Astrocyte (in vitro differentiated cells and primary cell): ENCODE results near the gene SHISA2. TPM values are rescaled to one million over a fixed set of nuclear protein-coding genes. Genes with fewer than 3 reads are reported as not detected.

Experiments used
- DNase-seq: peaks from one replicate; pipeline ENCODE4 v3.0.0-alpha.2; 2010; ENCODE audit warnings: low read depth
- FAIRE-seq: peaks from 2 replicates; lab custom pipeline; 2011; peaks lifted over from hg19 to GRCh38; lab: Jason Lieb, UNC
- H2AFZ ChIP-seq: 2 replicates; pipeline ENCODE4 v1.6.0; 2012; ENCODE audit warnings: low read depth, low read length, inconsistent platforms
- H3K27ac ChIP-seq: 2 replicates; pipeline ENCODE4 v1.5.1; 2011; ENCODE audit warnings: low read depth, low read length, inconsistent platforms
- H3K27me3 ChIP-seq: 2 replicates; pipeline ENCODE4 v1.6.0; 2011; ENCODE audit warnings: low read length, inconsistent platforms; ENCODE audit not compliant: insufficient read depth
- H3K36me3 ChIP-seq: 2 replicates; pipeline ENCODE4 v1.5.1; 2011; ENCODE audit warnings: low read length, inconsistent platforms; ENCODE audit not compliant: insufficient read depth
- H3K4me1 ChIP-seq: 2 replicates; pipeline ENCODE4 v1.5.1; 2011; ENCODE audit warnings: low read length, inconsistent platforms; ENCODE audit not compliant: insufficient read depth
- H3K4me2 ChIP-seq: 2 replicates; pipeline ENCODE4 v1.6.0; 2012; ENCODE audit warnings: low read length, inconsistent platforms
- H3K4me3 ChIP-seq: 2 replicates; pipeline ENCODE4 v1.5.1; 2011; ENCODE audit warnings: low read depth, mild to moderate bottlenecking, low read length, inconsistent platforms; ENCODE audit not compliant: insufficient read depth
- H3K79me2 ChIP-seq: 2 replicates; pipeline ENCODE4 v1.6.0; 2012; ENCODE audit warnings: mild to moderate bottlenecking, low read length, inconsistent platforms; ENCODE audit not compliant: insufficient read depth
- H3K9ac ChIP-seq: 2 replicates; pipeline ENCODE4 v1.6.0; 2012; ENCODE audit warnings: mild to moderate bottlenecking, low read length, inconsistent platforms
- H3K9me3 ChIP-seq: 2 replicates; pipeline ENCODE4 v1.5.1; 2012; ENCODE audit warnings: low read depth, mild to moderate bottlenecking, low read length, inconsistent platforms; ENCODE audit not compliant: insufficient read depth
- H4K20me1 ChIP-seq: 2 replicates; pipeline ENCODE4 v1.6.0; 2012; ENCODE audit warnings: low read length, inconsistent platforms; ENCODE audit not compliant: insufficient read depth
- H3K27ac Mint-ChIP-seq: one replicate; pipeline ENCODE4 v1.8.0; 2021; ENCODE audit warnings: mild to moderate bottlenecking, mixed read lengths; ENCODE audit not compliant: unreplicated experiment
- H3K27me3 Mint-ChIP-seq: one replicate; pipeline ENCODE4 v1.8.0; 2021; ENCODE audit warnings: low read depth, mixed read lengths; ENCODE audit not compliant: unreplicated experiment
- H3K36me3 Mint-ChIP-seq: one replicate; pipeline ENCODE4 v1.8.0; 2021; ENCODE audit warnings: low read depth, mixed read lengths; ENCODE audit not compliant: unreplicated experiment
- H3K4me1 Mint-ChIP-seq: one replicate; pipeline ENCODE4 v1.8.0; 2021; ENCODE audit warnings: low read depth, mixed read lengths; ENCODE audit not compliant: unreplicated experiment
- H3K4me3 Mint-ChIP-seq: one replicate; pipeline ENCODE4 v1.8.0; 2021; ENCODE audit warnings: mild to moderate bottlenecking, moderate library complexity, mixed read lengths; ENCODE audit not compliant: unreplicated experiment
- H3K9me3 Mint-ChIP-seq: one replicate; pipeline ENCODE4 v1.8.0; 2021; ENCODE audit warnings: mild to moderate bottlenecking, mixed read lengths; ENCODE audit not compliant: unreplicated experiment
- EZH2 ChIP-seq: IDR thresholded peaks from 2 replicates; pipeline ENCODE4 v1.6.1; 2012; ENCODE audit warnings: mild to moderate bottlenecking, low read length, inconsistent platforms; ENCODE audit not compliant: insufficient read depth
- total RNA-seq: library from RNA; stranded (reverse); gene quantifications from 2 replicates; pipeline ENCODE4 v1.2.1, GENCODE V29; 2021
- TF ChIP-seq, protein P1 (sequence below): IDR thresholded peaks from 2 replicates; pipeline ENCODE4 v1.5.1; 2011; ENCODE audit warnings: low read depth, mild to moderate bottlenecking, inconsistent platforms, low read length, moderate library complexity; ENCODE audit not compliant: insufficient read depth

The SHISA2 gene
- total RNA-seq, 1 donor from 2014 or later, result 6.0 TPM

DNA sequence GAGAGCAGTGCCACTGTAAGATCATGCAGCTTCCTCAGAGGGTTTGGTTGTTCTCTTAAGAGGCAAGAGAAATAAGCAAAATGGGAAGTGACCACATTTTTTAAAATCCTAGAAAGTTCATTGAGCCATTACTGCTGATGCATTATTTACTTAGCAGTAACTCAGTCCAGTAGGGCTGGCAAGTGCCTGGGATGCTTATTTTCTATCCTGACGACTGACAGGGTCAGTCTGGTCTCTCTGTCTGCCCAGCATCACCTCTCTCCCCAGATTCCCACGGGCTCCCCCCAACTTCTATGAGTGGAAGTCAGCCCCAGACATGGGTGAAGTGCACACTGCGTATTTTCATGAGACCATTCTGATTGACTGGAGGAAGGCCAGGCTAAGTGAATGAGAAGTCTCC, 10.4 kb downstream of the SHISA2 start:
- Histone ChIP-seq H3K4me3 (no peak overlapping the region), H3K9ac (no peak overlapping the region), H4K20me1 (no peaks in the 10 kb centered on the region), H3K27ac (no peak overlapping the region), H3K4me2 (no peak overlapping the region), H3K79me2 (peaks cover 4% of the 10 kb centered on the region), H3K9me3 (no peaks in the 10 kb centered on the region), H3K36me3 (peaks cover 3% of the 10 kb centered on the region), H3K27me3 (no peaks in the 10 kb centered on the region), H2AFZ (no peak overlapping the region), H3K4me1 (no peaks in the 10 kb centered on the region)
- FAIRE-seq (no peak), DNase-seq (no peak)
- Mint-ChIP-seq H3K4me3 (no peak overlapping the region), H3K27me3 (peaks cover 6% of the 10 kb centered on the region), H3K36me3 (no peaks in the 10 kb centered on the region), H3K4me1 (no peaks in the 10 kb centered on the region), H3K9me3 (no peaks in the 10 kb centered on the region), H3K27ac (no peak overlapping the region)
- TF ChIP-seq EZH2, result no peak
- TF ChIP-seq, protein P1, sequence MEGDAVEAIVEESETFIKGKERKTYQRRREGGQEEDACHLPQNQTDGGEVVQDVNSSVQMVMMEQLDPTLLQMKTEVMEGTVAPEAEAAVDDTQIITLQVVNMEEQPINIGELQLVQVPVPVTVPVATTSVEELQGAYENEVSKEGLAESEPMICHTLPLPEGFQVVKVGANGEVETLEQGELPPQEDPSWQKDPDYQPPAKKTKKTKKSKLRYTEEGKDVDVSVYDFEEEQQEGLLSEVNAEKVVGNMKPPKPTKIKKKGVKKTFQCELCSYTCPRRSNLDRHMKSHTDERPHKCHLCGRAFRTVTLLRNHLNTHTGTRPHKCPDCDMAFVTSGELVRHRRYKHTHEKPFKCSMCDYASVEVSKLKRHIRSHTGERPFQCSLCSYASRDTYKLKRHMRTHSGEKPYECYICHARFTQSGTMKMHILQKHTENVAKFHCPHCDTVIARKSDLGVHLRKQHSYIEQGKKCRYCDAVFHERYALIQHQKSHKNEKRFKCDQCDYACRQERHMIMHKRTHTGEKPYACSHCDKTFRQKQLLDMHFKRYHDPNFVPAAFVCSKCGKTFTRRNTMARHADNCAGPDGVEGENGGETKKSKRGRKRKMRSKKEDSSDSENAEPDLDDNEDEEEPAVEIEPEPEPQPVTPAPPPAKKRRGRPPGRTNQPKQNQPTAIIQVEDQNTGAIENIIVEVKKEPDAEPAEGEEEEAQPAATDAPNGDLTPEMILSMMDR, result no peak

DNA sequence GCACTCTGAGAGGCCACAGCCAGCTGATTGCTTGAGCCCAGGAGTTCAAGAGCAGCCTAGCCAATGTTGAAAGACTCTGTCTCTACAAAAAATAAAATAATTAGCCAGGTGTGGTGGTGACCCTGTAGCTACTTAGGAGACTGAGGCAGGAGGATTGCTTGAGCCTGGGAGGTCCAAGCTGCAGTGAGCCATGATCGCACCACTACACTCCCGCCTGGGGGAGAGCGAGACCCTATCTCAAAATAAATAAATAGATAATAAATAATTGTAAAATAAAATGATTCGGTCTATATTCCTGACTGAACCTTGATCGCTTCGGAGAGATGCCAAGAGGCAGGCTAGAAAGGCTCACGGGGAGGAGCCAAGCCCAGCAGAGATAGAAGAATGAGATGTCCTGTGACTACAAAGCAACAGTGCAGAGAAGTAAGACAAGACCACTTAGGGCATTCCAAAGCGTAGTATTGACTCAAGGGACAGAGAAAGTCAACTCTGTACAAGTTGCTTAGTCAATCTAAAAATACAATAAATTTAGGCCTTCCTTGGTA, 12.8 kb downstream of the SHISA2 start:
- H3K79me2 ChIP-seq, result no peaks in the 10 kb centered on the region
- no peaks in the 10 kb centered on the region for H3K36me3 Mint-ChIP-seq
- H3K9me3 Mint-ChIP-seq, result no peaks in the 10 kb centered on the region
- no peak overlapping the region for H3K27ac ChIP-seq
- H3K27ac Mint-ChIP-seq, result no peak overlapping the region
- H4K20me1 ChIP-seq, result no peaks in the 10 kb centered on the region
- no peaks in the 10 kb centered on the region for H3K9me3 ChIP-seq
- H3K36me3 ChIP-seq, result no peaks in the 10 kb centered on the region
- DNase-seq (no peak), FAIRE-seq (no peak)
- peaks cover 6% of the 10 kb centered on the region for H3K27me3 Mint-ChIP-seq
- no peak overlapping the region for H3K4me2 ChIP-seq
- no peak overlapping the region for H3K4me3 Mint-ChIP-seq
- TF ChIP-seq EZH2, result no peak
- TF ChIP-seq, protein P1, result no peak
- H3K27me3 ChIP-seq, result no peaks in the 10 kb centered on the region
- no peak overlapping the region for H2AFZ ChIP-seq
- no peak overlapping the region for H3K9ac ChIP-seq
- H3K4me1 ChIP-seq, result no peaks in the 10 kb centered on the region
- H3K4me3 ChIP-seq, result no peak overlapping the region
- H3K4me1 Mint-ChIP-seq, result no peaks in the 10 kb centered on the region

DNA sequence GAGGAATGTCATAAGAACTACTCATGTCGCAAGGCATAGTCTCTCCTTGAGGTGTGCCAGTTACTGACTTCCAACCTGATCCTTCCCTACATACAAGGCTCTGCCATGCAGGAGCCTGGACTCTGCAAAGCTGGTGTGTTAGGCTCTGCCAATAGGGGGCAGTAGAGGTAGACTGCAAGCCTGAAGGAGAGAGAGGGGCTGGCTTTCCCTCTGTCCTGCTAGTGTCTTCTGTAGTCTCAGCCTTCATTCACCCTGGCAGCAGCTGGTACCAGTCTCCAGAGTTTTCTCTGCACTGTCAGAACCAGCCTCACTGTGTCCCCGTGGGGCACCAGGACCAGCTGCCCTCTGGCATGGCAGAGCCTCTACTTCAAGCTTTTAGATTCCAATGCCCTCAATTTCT, 14.5 kb downstream of the SHISA2 start:
- no peaks in the 10 kb centered on the region for H3K27me3 ChIP-seq
- H3K79me2 ChIP-seq, result no peaks in the 10 kb centered on the region
- no peak overlapping the region for H3K4me2 ChIP-seq
- no peak overlapping the region for H3K9ac ChIP-seq
- Mint-ChIP-seq H3K9me3 (no peaks in the 10 kb centered on the region), H3K27me3 (peaks cover 10% of the 10 kb centered on the region), H3K36me3 (no peaks in the 10 kb centered on the region), H3K4me3 (no peak overlapping the region), H3K4me1 (no peaks in the 10 kb centered on the region), H3K27ac (no peak overlapping the region)
- H3K27ac ChIP-seq, result no peak overlapping the region
- H3K36me3 ChIP-seq, result no peaks in the 10 kb centered on the region
- H3K9me3 ChIP-seq, result no peaks in the 10 kb centered on the region
- H4K20me1 ChIP-seq, result no peaks in the 10 kb centered on the region
- FAIRE-seq, result no peak
- no peak for TF ChIP-seq EZH2
- TF ChIP-seq, protein P1, result peak; percentile 36
- H3K4me1 ChIP-seq, result no peaks in the 10 kb centered on the region
- DNase-seq, result no peak
- H3K4me3 ChIP-seq, result no peak overlapping the region
- H2AFZ ChIP-seq, result no peak overlapping the region
